Left renal cortex interstitium (tissue), 4 donors: ENCODE data around the gene UPF2. TPM values are rescaled to one million over a fixed set of nuclear protein-coding genes. Genes with fewer than 3 reads are reported as not detected.

Experiments used
- DNase-seq, 4 donors: peaks; one replicate each; pipeline ENCODE4 v3.0.0-alpha.2; 2013; ENCODE audit warnings: low read depth in 4 of 4, low spot score in 2 of 4, missing footprints in 1 of 4
- polyA plus RNA-seq, 4 donors: library from polyadenylated mRNA; unstranded; fragments of 120-200 nt; gene quantifications; one replicate each; pipeline ENCODE4 v1.2.1, GENCODE V29; 2013; ENCODE audit not compliant: insufficient read length in 4 of 4

Gene UPF2
- polyA plus RNA-seq, 4 donors: 32.1 to 40.5 (median 37.3) TPM

DNA sequence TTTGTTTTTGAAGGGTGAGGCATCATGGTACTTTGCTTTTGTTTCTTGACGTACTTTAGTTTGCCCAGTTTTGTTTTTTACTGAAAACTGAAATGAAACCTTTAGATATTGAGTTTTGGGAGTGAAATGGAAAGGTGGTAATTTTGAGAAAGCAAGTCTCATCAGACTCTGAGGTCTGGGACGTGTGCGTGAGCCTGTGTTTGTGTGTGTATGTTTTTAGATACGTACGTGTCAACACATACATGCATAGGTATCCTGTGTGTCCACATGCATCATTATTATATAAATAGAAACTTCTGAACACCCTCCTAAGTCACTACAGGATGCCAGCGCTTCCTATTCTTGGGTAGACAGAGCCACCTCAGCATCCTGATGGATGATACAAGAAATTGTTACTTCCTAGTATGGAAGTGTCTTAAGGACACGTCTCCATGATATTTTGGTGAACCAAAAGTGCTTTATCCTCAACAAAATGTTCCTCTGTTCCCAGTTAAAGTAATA, 171.7 kb downstream of the UPF2 start:
- no peak for DNase-seq

DNA sequence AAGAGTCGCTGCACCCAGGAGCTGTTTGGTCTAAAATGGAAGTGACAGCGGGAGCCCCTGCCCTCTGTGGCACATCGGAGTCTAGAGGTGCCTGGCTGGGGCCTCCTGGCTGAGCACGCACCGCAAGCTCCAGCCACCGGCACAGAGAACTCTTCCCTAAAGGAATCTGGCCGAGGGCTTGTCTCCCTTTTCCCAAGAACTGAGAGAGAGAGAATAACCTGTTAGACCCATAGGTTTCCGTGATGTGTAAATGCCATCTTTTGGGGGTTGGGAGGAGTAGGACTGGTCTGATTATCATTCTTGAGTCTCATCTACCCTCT, 172.2 kb downstream of the UPF2 start:
- DNase-seq: no peak

Other genes starting within 250 kb of the UPF2 start
- gene PROSER2, start 219.5 kb downstream of the UPF2 start, polyA plus RNA-seq: 1 to 10 TPM; 4.1 to 7.7 (median 5.1) TPM
- gene DHTKD1, start 26.1 kb upstream of the UPF2 start, polyA plus RNA-seq: 10 to 100 TPM; 26.9 to 36.1 (median 32.4) TPM
- 10 to 100 TPM; 11.8 to 24.5 (median 17.9) TPM for gene SEC61A2, start 86.9 kb upstream of the UPF2 start, polyA plus RNA-seq
- gene NUDT5, start 153.1 kb upstream of the UPF2 start, polyA plus RNA-seq: 10 to 100 TPM; 72.4 to 89.8 (median 80.7) TPM
- 100 to 1,000 TPM; 110 to 130 (median 120) TPM for gene CDC123, start 153.4 kb upstream of the UPF2 start, polyA plus RNA-seq